Bronchial epithelial cell (primary cell): ENCODE measurements around the gene ANKRD26. TPM values are rescaled to one million over a fixed set of nuclear protein-coding genes. Genes with fewer than 3 reads are reported as not detected.

Source experiments
- DNase-seq: peaks from one replicate; pipeline ENCODE4 v3.0.0-alpha.2; 2010; ENCODE audit warnings: low read depth
- FAIRE-seq: peaks from 2 replicates; lab custom pipeline; 2011; peaks lifted over from hg19 to GRCh38; lab: Jason Lieb, UNC
- H3K27me3 ChIP-seq: 2 replicates; pipeline ENCODE4 v1.5.1; 2011; ENCODE audit warnings: low read length; ENCODE audit not compliant: control insufficient read depth, insufficient read depth
- H3K36me3 ChIP-seq: 2 replicates; pipeline ENCODE4 v1.5.1; 2011; ENCODE audit warnings: low read length; ENCODE audit not compliant: control insufficient read depth, insufficient read depth
- H3K4me3 ChIP-seq: 2 replicates; pipeline ENCODE4 v1.5.1; 2011; ENCODE audit warnings: mild to moderate bottlenecking, low read depth, low read length, control low read depth
- total RNA-seq: library from RNA; depleted of rRNA; stranded (reverse); fragments of >200 nt; gene quantifications from 2 replicates; pipeline ENCODE4 v1.2.1, GENCODE V29; 2014
- TF ChIP-seq, protein P1 (sequence below): IDR thresholded peaks from 2 replicates; pipeline ENCODE4 v1.5.1; 2011; ENCODE audit warnings: mild to moderate bottlenecking, moderate library complexity, low read length, control low read depth, inconsistent platforms; ENCODE audit not compliant: insufficient read depth, severe bottlenecking

ANKRD26 gene
- total RNA-seq, result 2.9 and 4.7 TPM in 2 replicates

DNA sequence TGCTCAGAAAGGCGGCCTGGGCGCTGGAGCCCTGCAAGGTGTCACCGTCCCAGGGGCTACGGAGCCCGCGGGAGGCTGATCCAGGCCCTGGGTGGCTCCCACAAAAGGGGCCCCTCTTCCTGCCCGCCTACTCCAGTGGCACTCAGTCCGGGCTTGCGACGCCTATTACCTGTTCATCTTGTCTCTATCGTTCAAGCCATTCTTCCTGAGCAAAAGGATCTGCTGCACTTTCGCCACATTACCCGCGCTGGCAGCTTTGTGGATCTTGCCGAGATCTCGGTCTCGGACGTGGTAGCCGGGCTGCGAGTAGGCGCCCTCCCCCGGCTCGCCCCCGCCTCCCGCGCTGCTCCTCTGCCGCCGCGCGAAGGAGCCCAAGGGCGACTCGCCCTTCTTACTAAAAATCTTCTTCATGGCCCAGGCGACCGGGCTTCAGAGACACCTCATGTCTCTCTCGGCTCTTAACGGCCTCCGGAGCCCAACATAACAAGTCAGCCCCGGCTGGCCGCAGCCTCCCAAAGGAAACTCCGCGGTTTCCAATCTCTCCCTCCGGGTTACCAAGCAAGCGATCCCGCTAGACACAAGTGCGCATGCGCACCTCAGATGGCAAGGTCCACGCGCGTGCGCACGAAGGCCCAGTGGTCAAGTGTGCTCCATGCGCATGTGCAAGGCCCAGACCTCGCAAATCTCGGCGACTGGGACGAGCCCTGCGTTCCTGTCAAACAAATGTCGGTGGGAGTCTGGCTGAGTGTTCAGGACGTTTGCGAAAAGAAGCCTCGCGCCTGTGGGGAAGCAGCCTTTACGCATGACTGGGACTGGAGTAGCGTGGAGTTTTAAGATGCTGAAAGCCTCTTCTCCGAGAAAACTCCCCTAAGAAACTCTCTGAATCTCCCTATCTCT is at the start of gene ANKRD26:
ANKRD26 (minus strand) TSS at position 579 of the 897 bp plus-strand sequence; CDS start at position 411, 168 bp downstream.
- TF ChIP-seq, protein P1, sequence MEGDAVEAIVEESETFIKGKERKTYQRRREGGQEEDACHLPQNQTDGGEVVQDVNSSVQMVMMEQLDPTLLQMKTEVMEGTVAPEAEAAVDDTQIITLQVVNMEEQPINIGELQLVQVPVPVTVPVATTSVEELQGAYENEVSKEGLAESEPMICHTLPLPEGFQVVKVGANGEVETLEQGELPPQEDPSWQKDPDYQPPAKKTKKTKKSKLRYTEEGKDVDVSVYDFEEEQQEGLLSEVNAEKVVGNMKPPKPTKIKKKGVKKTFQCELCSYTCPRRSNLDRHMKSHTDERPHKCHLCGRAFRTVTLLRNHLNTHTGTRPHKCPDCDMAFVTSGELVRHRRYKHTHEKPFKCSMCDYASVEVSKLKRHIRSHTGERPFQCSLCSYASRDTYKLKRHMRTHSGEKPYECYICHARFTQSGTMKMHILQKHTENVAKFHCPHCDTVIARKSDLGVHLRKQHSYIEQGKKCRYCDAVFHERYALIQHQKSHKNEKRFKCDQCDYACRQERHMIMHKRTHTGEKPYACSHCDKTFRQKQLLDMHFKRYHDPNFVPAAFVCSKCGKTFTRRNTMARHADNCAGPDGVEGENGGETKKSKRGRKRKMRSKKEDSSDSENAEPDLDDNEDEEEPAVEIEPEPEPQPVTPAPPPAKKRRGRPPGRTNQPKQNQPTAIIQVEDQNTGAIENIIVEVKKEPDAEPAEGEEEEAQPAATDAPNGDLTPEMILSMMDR, result peak; percentile 9
- Histone ChIP-seq H3K4me3 (peak within 1 kb of the TSS; percentile 58), H3K36me3 (peaks cover under 1% of the 10 kb centered on the region), H3K27me3 (no peaks in the 10 kb centered on the region)
- DNase-seq (peak; percentile 95), FAIRE-seq (no peak)

DNA sequence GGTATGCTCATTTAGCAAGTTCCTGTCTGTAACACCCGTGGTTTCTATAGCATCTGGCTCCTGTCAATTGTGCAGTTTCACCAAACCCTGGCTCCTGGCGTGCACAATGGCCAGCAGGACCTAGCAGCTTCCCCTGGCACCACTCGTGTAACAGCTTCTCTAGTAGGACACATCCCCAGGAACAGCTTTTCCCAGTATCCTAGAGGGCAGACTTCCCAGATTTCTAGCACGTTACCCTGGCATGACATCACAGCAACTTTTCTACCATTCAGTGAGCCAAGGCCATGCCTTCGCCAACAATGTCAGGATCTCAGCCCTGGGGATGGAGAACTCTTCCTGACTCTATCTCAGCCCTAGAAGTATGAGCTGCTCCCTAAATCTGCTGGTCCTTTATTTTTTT is 47.4 kb upstream of the ANKRD26 start:
- Histone ChIP-seq H3K4me3 (no peak overlapping the region), H3K36me3 (peaks cover 12% of the 10 kb centered on the region), H3K27me3 (no peaks in the 10 kb centered on the region)
- DNase-seq, result no peak
- peak; percentile 36 for FAIRE-seq
- TF ChIP-seq, protein P1, result no peak

DNA sequence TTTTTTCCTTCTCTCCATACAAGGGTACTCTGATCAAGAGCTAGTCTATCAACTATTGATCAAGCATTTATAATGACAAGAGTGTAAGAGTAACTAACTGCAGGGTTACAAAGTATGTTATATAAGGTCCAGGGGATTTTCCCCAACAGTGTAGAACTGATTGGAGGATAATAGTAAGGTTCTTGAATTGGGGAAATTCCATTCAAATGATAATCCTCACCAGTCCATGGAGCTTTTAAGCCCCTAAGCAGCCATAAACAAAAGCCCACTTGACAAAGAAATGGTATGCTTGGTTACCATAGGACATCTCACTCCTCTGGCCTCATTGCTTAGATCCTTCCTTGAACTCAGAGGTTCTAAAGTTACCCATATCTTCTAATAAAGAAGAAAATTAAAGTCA is 45.6 kb upstream of the ANKRD26 start:
- Histone ChIP-seq H3K4me3 (no peak overlapping the region), H3K36me3 (peaks cover 15% of the 10 kb centered on the region), H3K27me3 (no peaks in the 10 kb centered on the region)
- no peak for DNase-seq
- no peak for FAIRE-seq
- TF ChIP-seq, protein P1, result no peak

DNA sequence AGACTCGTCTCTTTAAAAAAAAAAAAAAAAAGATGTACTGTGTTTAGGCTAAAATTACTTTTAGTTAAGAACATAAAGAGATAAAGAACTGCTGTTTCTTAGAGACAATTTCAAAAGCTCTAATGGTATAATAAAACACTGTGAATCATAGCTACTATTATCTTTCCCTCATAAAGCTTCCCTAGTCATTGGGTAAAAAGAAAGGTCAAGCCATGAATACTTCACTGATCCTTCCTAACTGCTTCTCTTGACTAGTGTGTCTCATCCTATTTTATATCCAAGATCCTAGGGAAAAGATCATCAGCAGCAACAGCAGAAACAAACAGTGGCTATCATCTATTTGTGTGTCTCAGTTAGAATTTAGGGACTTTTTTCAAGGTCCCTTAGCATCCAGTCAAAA is 43.4 kb upstream of the ANKRD26 start:
- Histone ChIP-seq H3K27me3 (no peaks in the 10 kb centered on the region), H3K4me3 (no peak overlapping the region), H3K36me3 (peaks cover 15% of the 10 kb centered on the region)
- FAIRE-seq (no peak), DNase-seq (no peak)
- TF ChIP-seq, protein P1, result no peak

DNA sequence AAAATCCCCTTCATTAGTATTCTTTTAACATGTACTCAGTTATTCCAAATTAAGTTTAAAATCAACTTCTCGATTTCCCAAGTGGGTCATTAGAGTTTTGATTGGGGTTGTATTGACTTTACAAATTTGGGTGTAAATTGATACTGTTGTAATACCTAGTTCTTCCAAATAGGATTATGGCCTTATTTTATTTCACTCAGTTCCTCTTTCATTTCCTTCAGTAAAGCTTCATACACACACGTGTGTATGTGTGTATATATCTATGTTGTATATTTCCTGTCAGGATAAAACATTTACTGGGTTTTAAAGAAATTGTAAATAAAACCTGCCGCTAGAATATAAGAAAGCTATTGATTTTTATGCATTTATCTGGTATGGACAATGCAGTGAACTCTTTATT is 38.0 kb upstream of the ANKRD26 start:
- Histone ChIP-seq H3K36me3 (peaks cover 2% of the 10 kb centered on the region), H3K27me3 (no peaks in the 10 kb centered on the region), H3K4me3 (no peak overlapping the region)
- no peak for FAIRE-seq
- TF ChIP-seq, protein P1, result no peak
- DNase-seq, result no peak

DNA sequence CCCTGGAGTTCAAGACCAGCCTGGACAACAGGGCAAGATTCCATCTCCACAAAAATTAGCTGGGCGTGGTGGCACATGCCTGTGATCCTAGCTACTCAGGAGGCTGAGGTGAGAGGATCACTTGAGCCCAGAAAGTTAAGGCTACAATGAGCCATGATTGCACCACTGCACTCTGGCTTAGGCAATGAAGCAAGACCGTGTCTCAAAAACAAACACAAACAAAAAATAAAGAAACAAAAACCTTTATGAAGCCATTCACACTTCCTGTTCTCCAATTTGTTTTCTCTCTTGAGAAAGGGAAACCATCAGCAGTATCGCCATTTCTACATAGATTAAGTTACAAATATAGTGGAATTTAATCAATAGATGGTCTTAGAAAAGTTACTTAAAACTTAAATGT is 34.1 kb upstream of the ANKRD26 start:
- Histone ChIP-seq H3K27me3 (no peaks in the 10 kb centered on the region), H3K36me3 (peaks cover 3% of the 10 kb centered on the region), H3K4me3 (no peak overlapping the region)
- DNase-seq (no peak), FAIRE-seq (no peak)
- TF ChIP-seq, protein P1, result no peak
